BLaER1 treated with 17β-estradiol and CSF1 and Interleukin-3, amounts not matched to agents 10 nM and 100 nM (cell line): ENCODE results near the gene CHMP2B.

ENCODE experiments used
- H3K27ac ChIP-seq, 11 experiments: shearing (Covaris generic); formaldehyde crosslinking; 2 replicates each; pipeline ENCODE4 v1.8.1; 2022
- H3K27me3 ChIP-seq, 11 experiments: shearing (Covaris generic); formaldehyde crosslinking; 2 replicates each; pipeline ENCODE4 v1.8.1; 2022
- H3K36me3 ChIP-seq, 11 experiments: shearing (Covaris generic); formaldehyde crosslinking; 2 replicates each; pipeline ENCODE4 v1.8.1; 2022
- H3K4me1 ChIP-seq, 10 experiments: shearing (Covaris generic); formaldehyde crosslinking; 2 replicates each; pipeline ENCODE4 v1.8.1; 2022
- H3K4me2 ChIP-seq, 11 experiments: shearing (Covaris generic); formaldehyde crosslinking; 2 replicates each; pipeline ENCODE4 v1.8.1; 2022
- H3K4me3 ChIP-seq, 10 experiments: shearing (Covaris generic); formaldehyde crosslinking; 2 replicates each; pipeline ENCODE4 v1.8.1; 2022
- H3K9ac ChIP-seq, 11 experiments: shearing (Covaris generic); formaldehyde crosslinking; 2 replicates each; pipeline ENCODE4 v1.8.1; 2022
- H3K9me3 ChIP-seq, 11 experiments: shearing (Covaris generic); formaldehyde crosslinking; replicated peaks in 1 of 11; 2 replicates each; pipeline ENCODE4 v1.8.1; 2022
- H4K20me1 ChIP-seq, 11 experiments: shearing (Covaris generic); formaldehyde crosslinking; 2 replicates each; pipeline ENCODE4 v1.8.1; 2022
- Cebpa-rat ChIP-seq, 11 experiments: shearing (Covaris generic); IDR thresholded peaks; 2 replicates each; pipeline ENCODE4 v1.8.1; 2022

Gene CHMP2B

DNA sequence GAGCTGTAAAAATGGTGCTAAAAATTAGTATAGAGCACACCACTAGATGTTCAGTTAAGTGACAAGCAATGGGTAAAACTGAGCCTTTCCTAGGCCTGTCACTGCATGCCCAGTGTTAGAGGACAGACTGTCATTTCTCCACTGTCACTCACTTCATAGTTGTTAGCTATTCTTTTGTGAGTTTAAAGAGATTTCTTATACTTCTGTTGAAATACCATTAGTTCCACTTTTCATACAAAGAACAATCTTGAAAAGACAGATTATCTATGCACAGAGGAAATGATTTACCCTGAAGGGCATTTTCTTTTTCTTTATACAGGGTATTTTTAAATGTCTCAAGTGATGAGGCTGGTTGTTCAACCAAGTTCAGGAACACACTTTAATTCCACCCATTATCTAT, 28.3 kb upstream of the CHMP2B start:
- TF ChIP-seq Cebpa-rat (IDR thresholded peaks at IDR 0.05) = no peak
- no peaks in the 10 kb centered on the region for H3K27me3 ChIP-seq
- no peak overlapping the region for H3K4me2 ChIP-seq
- peaks cover 0 to 29% (median 14%) of the 10 kb centered on the region in 11 experiments; a peak in 14 of 22 replicates for H3K9me3 ChIP-seq
- no peaks in the 10 kb centered on the region for H3K4me1 ChIP-seq
- no peaks in the 10 kb centered on the region for H4K20me1 ChIP-seq
- H3K27ac ChIP-seq = no peak overlapping the region
- H3K36me3 ChIP-seq = no peaks in the 10 kb centered on the region
- H3K9ac ChIP-seq = no peak overlapping the region
- no peak overlapping the region for H3K4me3 ChIP-seq

DNA sequence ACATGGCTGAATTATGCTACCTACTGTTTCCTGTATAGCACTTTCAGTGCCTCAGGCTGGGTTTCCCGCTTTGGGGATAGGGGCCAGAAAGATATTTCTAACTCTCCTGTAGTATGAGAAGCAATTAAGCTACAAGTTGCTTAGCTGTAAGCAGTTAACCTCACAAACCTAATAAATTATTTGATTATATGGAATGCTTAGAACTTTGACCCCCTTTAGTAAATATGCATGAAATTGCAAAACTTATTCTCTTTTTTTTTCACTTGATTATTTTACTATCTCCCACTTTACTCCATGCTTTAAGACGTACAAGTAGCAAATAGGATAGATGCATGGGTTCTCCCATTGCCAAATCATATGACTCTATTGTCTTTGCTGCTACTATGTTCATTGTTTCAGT, 27.5 kb upstream of the CHMP2B start:
- Histone ChIP-seq H3K36me3 (no peaks in the 10 kb centered on the region), H3K4me1 (no peaks in the 10 kb centered on the region), H3K9ac (no peak overlapping the region), H3K27ac (no peak overlapping the region), H3K27me3 (no peaks in the 10 kb centered on the region), H3K4me2 (no peak overlapping the region), H3K9me3 (peaks cover 0 to 28% (median 14%) of the 10 kb centered on the region in 11 experiments; a peak in 14 of 22 replicates), H4K20me1 (no peaks in the 10 kb centered on the region), H3K4me3 (no peak overlapping the region)
- TF ChIP-seq Cebpa-rat (IDR thresholded peaks at IDR 0.05) = no peak

DNA sequence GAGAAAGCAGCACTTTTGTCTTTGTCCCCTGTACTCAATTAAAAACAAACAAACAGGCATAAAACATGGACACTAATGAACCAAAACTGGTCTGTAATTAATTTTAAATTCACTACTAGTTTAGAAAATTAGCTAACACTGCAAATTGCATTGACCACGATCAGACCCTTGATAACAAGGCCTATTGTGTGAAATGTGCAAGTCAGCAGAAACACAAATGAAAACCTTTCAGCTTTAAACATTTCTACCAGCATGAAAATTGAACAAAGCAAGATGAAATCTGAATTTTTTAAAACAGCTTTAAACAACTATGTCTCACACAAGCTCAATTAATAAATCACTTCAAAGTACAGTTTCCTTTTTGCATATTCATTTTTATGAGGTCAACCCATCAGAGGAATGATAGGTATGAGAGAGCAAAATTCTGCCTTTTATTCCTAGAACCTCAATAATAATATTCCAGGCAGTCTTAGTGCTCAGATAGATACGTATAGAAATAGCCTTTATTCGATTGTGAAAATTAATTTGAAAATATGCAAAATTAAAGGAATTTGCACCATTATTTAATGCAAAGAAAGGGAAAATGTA, 27.0 kb upstream of the CHMP2B start:
- Histone ChIP-seq H3K9me3 (peaks cover 0 to 22% (median 9%) of the 10 kb centered on the region in 11 experiments; a peak in 12 of 22 replicates), H3K27ac (no peak overlapping the region), H3K4me2 (no peak overlapping the region), H3K4me3 (no peak overlapping the region), H3K27me3 (no peaks in the 10 kb centered on the region), H4K20me1 (no peaks in the 10 kb centered on the region), H3K4me1 (no peaks in the 10 kb centered on the region), H3K9ac (no peak overlapping the region), H3K36me3 (no peaks in the 10 kb centered on the region)
- TF ChIP-seq Cebpa-rat (IDR thresholded peaks at IDR 0.05) = no peak

DNA sequence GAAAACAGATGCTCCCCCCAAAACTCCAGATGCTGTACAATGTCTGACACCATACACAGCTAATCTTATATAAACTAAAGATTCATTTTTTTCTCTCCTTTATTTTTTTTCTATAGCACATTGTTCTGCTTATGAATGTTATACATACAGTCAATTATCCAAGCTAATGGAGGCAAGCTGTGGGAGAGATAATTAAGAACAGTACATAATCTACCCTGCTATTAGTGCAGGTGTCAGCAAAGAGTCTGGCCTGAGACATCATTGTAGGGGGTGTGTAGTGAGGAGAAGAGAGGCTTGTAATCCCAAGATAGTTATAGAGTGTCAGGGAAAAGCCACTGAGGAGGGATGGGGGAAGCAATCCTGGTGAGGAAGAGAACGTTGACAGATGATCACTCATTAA, 25.4 kb upstream of the CHMP2B start:
- H3K9ac ChIP-seq = no peak overlapping the region
- H3K36me3 ChIP-seq = no peaks in the 10 kb centered on the region
- H3K27me3 ChIP-seq = no peaks in the 10 kb centered on the region
- no peak overlapping the region for H3K4me2 ChIP-seq
- H3K9me3 ChIP-seq = peaks cover 0 to 7% (median 0%) of the 10 kb centered on the region in 11 experiments; a peak in 2 of 22 replicates
- H4K20me1 ChIP-seq = no peaks in the 10 kb centered on the region
- TF ChIP-seq Cebpa-rat (IDR thresholded peaks at IDR 0.05) = no peak
- no peak overlapping the region for H3K27ac ChIP-seq
- no peak overlapping the region for H3K4me3 ChIP-seq
- no peaks in the 10 kb centered on the region; a peak in 1 of 20 replicates for H3K4me1 ChIP-seq

DNA sequence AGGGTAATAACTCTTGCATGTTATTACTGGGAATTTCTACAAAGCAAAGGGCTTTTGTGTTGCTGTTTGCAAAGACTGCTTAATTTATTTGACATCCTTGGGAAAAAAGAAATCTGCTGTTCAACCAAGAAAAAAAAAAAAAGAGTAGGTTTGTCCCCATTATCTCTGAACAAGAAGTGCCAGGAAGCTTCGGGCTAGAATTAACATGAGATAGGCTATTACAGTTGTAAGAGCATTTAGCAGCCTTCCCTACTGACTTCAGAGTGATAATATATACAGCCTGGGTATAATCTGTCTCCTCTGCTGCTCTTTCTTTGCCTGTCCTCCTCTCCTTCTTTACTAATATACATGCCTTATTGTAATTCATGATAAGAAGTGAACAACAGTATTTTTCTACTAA, 23.3 kb upstream of the CHMP2B start:
- Histone ChIP-seq H3K36me3 (no peaks in the 10 kb centered on the region), H3K4me3 (no peak overlapping the region), H3K4me1 (no peaks in the 10 kb centered on the region; a peak in 1 of 20 replicates), H4K20me1 (no peaks in the 10 kb centered on the region), H3K27me3 (no peaks in the 10 kb centered on the region), H3K9ac (no peak overlapping the region), H3K27ac (no peak overlapping the region), H3K9me3 (no peaks in the 10 kb centered on the region), H3K4me2 (no peak overlapping the region)
- no peak for TF ChIP-seq Cebpa-rat (IDR thresholded peaks at IDR 0.05)

DNA sequence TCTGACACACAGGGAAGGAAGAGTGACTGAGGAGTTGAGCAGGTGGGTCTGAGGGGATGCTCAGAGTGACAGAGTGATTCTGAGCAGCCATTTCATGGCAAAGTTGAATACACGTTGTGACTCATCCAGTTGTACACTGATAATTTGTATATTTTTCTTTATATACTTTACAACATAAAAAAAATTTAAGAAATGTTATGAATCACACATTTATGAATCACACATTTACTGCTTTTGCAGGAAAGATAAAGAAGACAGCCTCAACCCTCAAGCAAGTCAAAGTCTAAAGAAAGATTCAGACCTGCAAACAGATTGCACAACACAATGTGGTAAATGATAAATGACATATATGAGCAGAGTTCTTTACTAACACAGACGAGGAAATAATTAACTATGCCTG, 21.0 kb upstream of the CHMP2B start:
- no peak for TF ChIP-seq Cebpa-rat (IDR thresholded peaks at IDR 0.05)
- H4K20me1 ChIP-seq = no peaks in the 10 kb centered on the region
- H3K27ac ChIP-seq = no peak overlapping the region
- no peak overlapping the region for H3K4me2 ChIP-seq
- no peaks in the 10 kb centered on the region for H3K36me3 ChIP-seq
- H3K27me3 ChIP-seq = no peaks in the 10 kb centered on the region
- no peak overlapping the region for H3K4me3 ChIP-seq
- H3K9me3 ChIP-seq = no peaks in the 10 kb centered on the region
- no peak overlapping the region for H3K9ac ChIP-seq
- no peaks in the 10 kb centered on the region; a peak in 1 of 20 replicates for H3K4me1 ChIP-seq

DNA sequence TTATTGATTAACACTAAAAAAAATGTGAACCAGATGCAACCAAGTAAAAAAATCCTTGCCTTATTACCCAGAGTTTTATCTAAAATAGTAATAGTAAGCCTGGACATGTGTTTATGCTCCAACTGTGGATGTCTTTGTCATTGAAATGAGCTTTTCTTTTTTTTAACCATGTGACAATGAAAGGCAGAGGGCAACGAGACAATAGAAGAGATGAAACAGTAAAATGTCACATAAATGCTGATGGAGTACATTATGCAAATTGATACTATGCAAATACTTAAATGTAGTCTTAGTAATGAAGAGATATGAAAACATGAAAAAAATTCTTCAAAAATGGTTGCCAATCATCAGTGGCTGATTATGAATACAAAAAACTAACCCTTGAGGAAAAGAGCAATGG, 20.5 kb upstream of the CHMP2B start:
- Histone ChIP-seq H3K27me3 (no peaks in the 10 kb centered on the region), H3K4me2 (no peak overlapping the region), H3K36me3 (no peaks in the 10 kb centered on the region), H3K27ac (no peak overlapping the region), H3K4me3 (no peak overlapping the region), H3K9me3 (no peaks in the 10 kb centered on the region), H3K9ac (no peak overlapping the region), H3K4me1 (no peaks in the 10 kb centered on the region; a peak in 1 of 20 replicates), H4K20me1 (no peaks in the 10 kb centered on the region)
- no peak for TF ChIP-seq Cebpa-rat (IDR thresholded peaks at IDR 0.05)

DNA sequence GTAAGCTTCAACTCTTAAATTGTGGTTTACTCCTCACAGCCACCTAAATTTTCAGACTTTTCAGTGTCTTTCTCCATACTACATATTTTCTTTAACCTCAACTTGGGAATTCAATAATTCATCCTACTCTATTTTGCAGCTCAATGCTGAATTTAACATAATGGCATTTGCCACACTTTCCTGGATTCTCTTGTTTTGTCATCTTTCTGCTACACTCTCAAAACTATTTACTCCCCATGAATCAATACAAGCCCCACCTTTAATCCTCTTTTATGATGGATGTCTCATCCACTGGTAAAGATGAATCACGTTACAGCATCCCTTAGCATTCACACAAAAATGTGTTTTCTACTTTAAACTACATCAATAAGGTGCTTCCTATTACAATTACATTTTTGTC, 19.6 kb upstream of the CHMP2B start:
- no peak overlapping the region for H3K4me3 ChIP-seq
- no peak overlapping the region for H3K4me2 ChIP-seq
- H3K27me3 ChIP-seq = no peaks in the 10 kb centered on the region
- TF ChIP-seq Cebpa-rat (IDR thresholded peaks at IDR 0.05) = no peak
- H3K36me3 ChIP-seq = no peaks in the 10 kb centered on the region
- no peak overlapping the region for H3K9ac ChIP-seq
- H4K20me1 ChIP-seq = no peaks in the 10 kb centered on the region
- H3K9me3 ChIP-seq = no peaks in the 10 kb centered on the region
- no peaks in the 10 kb centered on the region; a peak in 1 of 20 replicates for H3K4me1 ChIP-seq
- H3K27ac ChIP-seq = no peak overlapping the region

DNA sequence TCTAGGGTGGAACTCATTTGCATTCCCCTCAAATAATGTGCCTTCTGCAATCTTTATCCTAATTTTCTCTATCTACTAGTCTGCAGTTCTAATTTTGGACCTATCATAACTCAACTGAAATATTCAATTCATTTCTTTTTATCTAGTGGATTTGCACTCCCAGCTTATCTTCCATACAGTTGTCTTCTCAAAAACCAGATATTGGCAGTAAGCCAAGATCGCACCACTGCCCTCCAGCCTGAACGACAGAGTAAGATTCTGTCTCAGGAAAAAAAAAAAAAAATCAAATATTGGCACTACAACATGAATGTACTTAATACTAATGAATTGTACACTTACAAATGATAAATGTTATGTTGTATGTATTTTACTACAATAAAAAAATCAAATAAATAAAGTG, 18.0 kb upstream of the CHMP2B start:
- Histone ChIP-seq H4K20me1 (no peaks in the 10 kb centered on the region), H3K4me1 (no peaks in the 10 kb centered on the region; a peak in 1 of 20 replicates), H3K27ac (no peak overlapping the region), H3K9ac (no peak overlapping the region), H3K36me3 (no peaks in the 10 kb centered on the region), H3K27me3 (no peaks in the 10 kb centered on the region), H3K4me3 (no peak overlapping the region), H3K9me3 (no peaks in the 10 kb centered on the region), H3K4me2 (no peak overlapping the region)
- TF ChIP-seq Cebpa-rat (IDR thresholded peaks at IDR 0.05) = no peak

DNA sequence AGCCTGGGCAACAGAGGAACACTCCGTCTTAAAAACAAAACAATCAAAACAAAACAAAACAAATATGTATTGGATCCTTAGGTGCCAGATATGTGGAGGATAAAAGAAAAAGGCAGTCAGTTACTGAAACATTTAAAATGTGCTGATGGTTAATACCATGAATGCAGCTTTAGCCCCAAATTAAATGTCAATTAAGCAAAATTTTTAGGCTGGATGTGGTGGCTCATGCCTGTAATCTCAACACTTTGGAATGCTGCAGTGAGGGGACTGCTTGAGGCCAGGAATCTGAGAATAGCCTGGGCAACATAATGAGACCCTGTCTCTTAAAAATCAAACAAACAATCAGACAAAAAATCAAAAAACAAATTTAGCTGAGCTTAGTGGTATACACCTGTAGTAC, 8.5 kb upstream of the CHMP2B start:
- no peaks in the 10 kb centered on the region for H3K27me3 ChIP-seq
- H4K20me1 ChIP-seq = no peaks in the 10 kb centered on the region
- H3K4me3 ChIP-seq = no peak overlapping the region
- peaks cover 0 to 4% (median 0%) of the 10 kb centered on the region in 10 experiments; a peak in 1 of 20 replicates for H3K4me1 ChIP-seq
- H3K36me3 ChIP-seq = no peaks in the 10 kb centered on the region
- H3K4me2 ChIP-seq = no peak overlapping the region
- no peak overlapping the region for H3K9ac ChIP-seq
- no peak for TF ChIP-seq Cebpa-rat (IDR thresholded peaks at IDR 0.05)
- H3K9me3 ChIP-seq = 0 out of 22 replicates have a peak, but pooled peaks cover 0 to 5% (median 0%) of the 10 kb centered on the region in 11 experiments
- H3K27ac ChIP-seq = no peak overlapping the region
